K562 (cell line): ENCODE results near the gene PNPLA4. TPM values are rescaled to one million over a fixed set of nuclear protein-coding genes. Genes with fewer than 3 reads are reported as not detected.

Source experiments
- ATAC-seq: fragments of 200-7000 bp; cut with Tn5 transposase; 3 replicates; pipeline ENCODE4 v1.9.1; 2020; ENCODE audit warnings: moderate library complexity
- Bru-seq: library from RNA; stranded (reverse); fragments of 400-500 nt; gene quantifications from one replicate; lab custom pipeline; 2021; lab: Mats Ljungman, UMichigan
- BruChase-seq, 2 experiments: library from RNA; stranded (reverse); fragments of 400-500 nt; gene quantifications; one replicate each; lab custom pipeline; 2021; lab: Mats Ljungman, UMichigan
- BruUV-seq: library from RNA; stranded (reverse); fragments of 400-500 nt; replicated peaks from 2 replicates; lab custom pipeline; 2021; lab: Mats Ljungman, UMichigan
- CTCF ChIA-PET: fragments of 300-600 bp; formaldehyde crosslinking; extraction: SDS; loops from one replicate; lab custom pipeline; 2021; ENCODE audit warnings: low intra/inter-chr PET ratio; lab: Yijun Ruan, JAX
- POLR2A ChIA-PET: fragments of 300-600, 350-650 bp; sonication (Branson Sonifier 250); formaldehyde crosslinking; extraction: SDS; loops from one replicate; lab custom pipeline; 2021; ENCODE audit warnings: antibody characterized with exemption, inconsistent platforms; lab: Yijun Ruan, JAX
- DNase-seq, 4 experiments: peaks; one replicate each; pipeline versions ENCODE4 v3.0.0 to v3.0.0-alpha.2; 2011 to 2018; ENCODE audit warnings: low spot score in 3 of 4, mixed read lengths in 3 of 4; ENCODE audit errors: extremely low read depth in 1 of 4
- FAIRE-seq: peaks from 2 replicates; lab custom pipeline; 2011; peaks lifted over from hg19 to GRCh38; lab: Jason Lieb, UNC
- H2AFZ ChIP-seq: 2 replicates; pipeline ENCODE4 v1.6.0; 2011; ENCODE audit warnings: low read depth, low read length, control low read depth, inconsistent platforms
- H3K27ac ChIP-seq: fragments of 200-600 bp; 3 replicates; pipeline ENCODE4 v1.8.0; 2011; ENCODE audit warnings: low read depth, mild to moderate bottlenecking, control low read depth, inconsistent platforms, low read length, moderate library complexity, mixed read lengths; ENCODE audit errors: extremely low read depth
- H3K27me3 ChIP-seq, 2 experiments: fragments of 300-600 bp in 1 of 2; 2 replicates in 1 of 2; 3 replicates in 1 of 2; pipeline versions ENCODE4 v1.6.0 to v1.8.0; 2011; ENCODE audit warnings: inconsistent platforms in 2 of 2, low read length in 2 of 2, mild to moderate bottlenecking in 1 of 2, mixed read lengths in 1 of 2, moderate library complexity in 1 of 2; ENCODE audit not compliant: control insufficient read depth in 2 of 2, insufficient read depth in 2 of 2
- H3K36me3 ChIP-seq: fragments of 300-600 bp; 3 replicates; pipeline ENCODE4 v1.8.0; 2011; ENCODE audit warnings: mild to moderate bottlenecking, low read length, inconsistent platforms; ENCODE audit not compliant: control insufficient read depth, insufficient read depth
- H3K4me1 ChIP-seq, 2 experiments: fragments of 200-600 bp in 1 of 2; replicated peaks in 1 of 2; 2 replicates in 1 of 2; 3 replicates in 1 of 2; pipeline versions ENCODE4 v1.5.1 to v1.8.0; 2011; ENCODE audit warnings: inconsistent platforms in 2 of 2, low read length in 2 of 2, mild to moderate bottlenecking in 1 of 2, mixed read lengths in 1 of 2, moderate library complexity in 1 of 2; ENCODE audit not compliant: control insufficient read depth in 2 of 2, insufficient read depth in 2 of 2
- H3K4me2 ChIP-seq: 2 replicates; pipeline ENCODE4 v1.6.1; 2011; ENCODE audit warnings: low read length, control low read depth, inconsistent platforms, mixed read lengths; ENCODE audit not compliant: insufficient read depth
- H3K4me3 ChIP-seq: fragments of 200-600 bp; sonication (generic), shearing (Covaris generic); 2 replicates; pipeline ENCODE4 v1.5.1; 2016; ENCODE audit warnings: control low read depth, inconsistent platforms
- H3K79me2 ChIP-seq: fragments of 200-600 bp; 3 replicates; pipeline ENCODE4 v1.8.0; 2011; ENCODE audit warnings: low read length, inconsistent platforms; ENCODE audit not compliant: control insufficient read depth, insufficient read depth
- H3K9ac ChIP-seq, 2 experiments: 2 replicates each; pipeline versions ENCODE4 v1.6.0 to v1.6.1; 2011; ENCODE audit warnings: low read depth in 2 of 2, low read length in 2 of 2, control low read depth in 1 of 2, inconsistent platforms in 1 of 2, mild to moderate bottlenecking in 1 of 2, mixed read lengths in 1 of 2; ENCODE audit not compliant: insufficient read depth in 1 of 2
- H3K9me1 ChIP-seq: one replicate; pipeline ENCODE4 v1.6.0; 2011; ENCODE audit warnings: inconsistent platforms, mild to moderate bottlenecking, low read length, moderate library complexity; ENCODE audit not compliant: control insufficient read depth, insufficient read depth
- H3K9me3 ChIP-seq: replicated peaks from 2 replicates; pipeline ENCODE4 v1.5.1; 2011; ENCODE audit warnings: low read depth, low read length, inconsistent platforms; ENCODE audit not compliant: control insufficient read depth, insufficient read depth
- H4K20me1 ChIP-seq: replicated peaks from 2 replicates; pipeline ENCODE4 v1.6.1; 2011; ENCODE audit warnings: low read length, inconsistent platforms, mixed read lengths; ENCODE audit not compliant: control insufficient read depth, insufficient read depth
- ILK ChIP-seq: fragments of 450-650 bp; IDR thresholded peaks from 2 replicates; pipeline ENCODE4 v1.6.1; 2016; ENCODE audit warnings: missing genetic modification characterization, low read depth, mild to moderate bottlenecking, missing compliant biosample characterization, moderate library complexity, borderline replicate concordance
- MTA1 ChIP-seq: fragments of 450-650 bp; IDR thresholded peaks from 2 replicates; pipeline ENCODE4 v1.6.1; 2017; ENCODE audit warnings: borderline replicate concordance
- WGBS: fragments of 100-300 bp; shearing (Covaris generic); methylation state at CpG from one replicate; pipeline ENCODE4 v1.1.6; 2016; ENCODE audit warnings: low coverage, mixed read lengths; ENCODE audit not compliant: insufficient coverage; ENCODE audit errors: missing lambda C conversion rate; 5-methylcytosine and 5-hydroxymethylcytosine counted together
- in situ Hi-C: fragments of 300-500 bp; cut with MboI; formaldehyde crosslinking; loops from 4 replicates; pipeline ENCODE4 v1.15.0; 2018; ENCODE audit warnings: inconsistent platforms, mixed read lengths
- intact Hi-C: fragments of 100-400 bp; cut with micrococcal nuclease; formaldehyde crosslinking; loops from 2 replicates; pipeline ENCODE4 v1.14.2; 2022
- long read RNA-seq, 3 experiments: library from polyadenylated mRNA in 2 of 3; library from RNA in 1 of 3; unstranded in 2 of 3; stranded (forward) in 1 of 3; transcript quantifications; one replicate each; pipeline ENCODE4 v2.0.0, GENCODE V29; 2019 to 2022
- polyA minus RNA-seq, 3 experiments: library from RNA; depleted of rRNA, polyadenylated mRNA; stranded (reverse); fragments of >200 nt; gene quantifications; 2 replicates each; pipeline ENCODE4 v1.2.3, GENCODE V29; 2011
- polyA plus RNA-seq, 8 experiments: library from polyadenylated mRNA; depleted of rRNA in 4 of 8; stranded (reverse) in 5 of 8; unstranded in 3 of 8; fragments of >200 nt; fragmentation: Nextera tagmentation in 2 of 8; fragmentation: Illumina TruSeq in 1 of 8; extraction: Ambion mirVana in 2 of 8; extraction: Trizol in 1 of 8; gene quantifications; 2 replicates each; pipeline versions ENCODE4 v1.2.1 to v1.2.3, GENCODE V29; 2011 to 2014; ENCODE audit warnings: inconsistent platforms in 1 of 8, missing spikeins in 1 of 8
- total RNA-seq, 7 experiments: library from RNA; depleted of rRNA in 6 of 7; stranded (reverse); fragments of >200 nt in 6 of 7; fragmentation: Illumina TruSeq in 2 of 7; extraction: Trizol in 2 of 7; gene quantifications; 2 replicates each; pipeline versions ENCODE4 v1.2.1 to v1.2.3, GENCODE V29; 2011 to 2021; ENCODE audit warnings: low replicate concordance in 1 of 7
- TF ChIP-seq, protein P1 (sequence below), 2 experiments: fragments of 200-800 bp in 1 of 2; sonication (Bioruptor generic) in 1 of 2; sonication (generic) in 1 of 2; formaldehyde crosslinking in 1 of 2; IDR thresholded peaks in 1 of 2; conservative IDR thresholded peaks in 1 of 2; 2 replicates each; pipeline versions ENCODE4 v1.5.0 to v1.6.1; 2016 to 2020; ENCODE audit warnings: missing compliant biosample characterization in 1 of 2, missing genetic modification characterization in 1 of 2, missing genetic modification reagents in 1 of 2
- TF ChIP-seq, protein P2 (sequence below), 2 experiments: fragments of 450-650 bp in 1 of 2; sonication (generic) in 1 of 2; formaldehyde crosslinking in 1 of 2; IDR thresholded peaks in 1 of 2; conservative IDR thresholded peaks in 1 of 2; 2 replicates each; pipeline versions ENCODE4 v1.6.1 to v1.8.1; 2016 to 2023; ENCODE audit warnings: mild to moderate bottlenecking in 2 of 2, moderate library complexity in 2 of 2, inconsistent platforms in 1 of 2, missing genetic modification reagents in 1 of 2
- TF ChIP-seq, protein P3 (sequence below): IDR thresholded peaks from 3 replicates; pipeline ENCODE4 v1.6.1; 2011; ENCODE audit warnings: borderline replicate concordance, mild to moderate bottlenecking; ENCODE audit not compliant: insufficient read length, insufficient read depth

PNPLA4 gene, protein sequence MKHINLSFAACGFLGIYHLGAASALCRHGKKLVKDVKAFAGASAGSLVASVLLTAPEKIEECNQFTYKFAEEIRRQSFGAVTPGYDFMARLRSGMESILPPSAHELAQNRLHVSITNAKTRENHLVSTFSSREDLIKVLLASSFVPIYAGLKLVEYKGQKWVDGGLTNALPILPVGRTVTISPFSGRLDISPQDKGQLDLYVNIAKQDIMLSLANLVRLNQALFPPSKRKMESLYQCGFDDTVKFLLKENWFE
- total RNA-seq (2011; cell fraction: chromatin; rRNA removed; ENCODE audit: low replicate concordance): 4.6 and 8.8 TPM in 2 replicates
- total RNA-seq (2011; cell fraction: nucleolus; rRNA removed): 4.2 and 7.2 TPM in 2 replicates
- total RNA-seq (2011; cell fraction: nucleoplasm; rRNA removed): 7.3 and 10.0 TPM in 2 replicates
- total RNA-seq (2014; rRNA removed): 34.4 and 35.2 TPM in 2 replicates
- 19.1 and 20.7 TPM in 2 replicates for total RNA-seq (2014; rRNA removed; fragmentation: Illumina TruSeq; extraction: Trizol)
- total RNA-seq (2015; rRNA removed; fragmentation: Illumina TruSeq; extraction: Trizol): 22.4 and 22.6 TPM in 2 replicates
- 24.6 and 24.9 TPM in 2 replicates for total RNA-seq (2021)
- 17.3 and 27.1 TPM in 2 replicates for polyA plus RNA-seq (2011; rRNA removed)
- 28.2 and 28.6 TPM in 2 replicates for polyA plus RNA-seq (2011; cell fraction: cytosol; rRNA removed)
- polyA plus RNA-seq (2011; cell fraction: nucleus; rRNA removed): 10.3 and 11.9 TPM in 2 replicates
- 31.1 and 32.5 TPM in 2 replicates for polyA plus RNA-seq (2012)
- polyA plus RNA-seq (2014; fragmentation: Illumina TruSeq; extraction: Trizol): 32.8 and 46.9 TPM in 2 replicates
- 10 to 100 TPM; 53.0 to 61.1 TPM for polyA plus RNA-seq (2014; fragmentation: Nextera tagmentation; extraction: Ambion mirVana)
- polyA plus RNA-seq (2014; rRNA removed): 32.7 and 32.9 TPM in 2 replicates
- polyA minus RNA-seq (2011; rRNA and poly(A)+ RNA removed): 18.9 and 29.8 TPM in 2 replicates
- polyA minus RNA-seq (2011; cell fraction: cytosol; rRNA and poly(A)+ RNA removed): 7.4 and 16.0 TPM in 2 replicates
- polyA minus RNA-seq (2011; cell fraction: nucleus; rRNA and poly(A)+ RNA removed): 2.4 and 3.9 TPM in 2 replicates
- percentile 59 among the genes with signal in this experiment for Bru-seq, nascent RNA
- percentile 56 among the genes with signal in this experiment for BruChase-seq, experiment 1, labeled RNA remaining after a 2-hour chase
- BruChase-seq, experiment 2, labeled RNA remaining after a 6-hour chase: percentile 55 among the genes with signal in this experiment
- long read RNA-seq, experiment 1, transcript PNPLA4-201 (7 exons, 3,372 nt): major isoform, 17 of 54 reads
- long read RNA-seq, experiment 1, partial matches to known transcripts: 26 of 54 reads
- long read RNA-seq, experiment 1, other reads (novel, unspliced or antisense): 8 of 54 reads
- long read RNA-seq, experiment 2, transcript PNPLA4-201 (7 exons, 3,372 nt): major isoform, 15 of 37 reads
- long read RNA-seq, experiment 2, partial matches to known transcripts: 6 of 37 reads
- long read RNA-seq, experiment 2, other reads (novel, unspliced or antisense): 15 of 37 reads
- long read RNA-seq, experiment 3, transcript PNPLA4-201 (7 exons, 3,372 nt): major isoform, 14 of 28 reads
- long read RNA-seq, experiment 3, partial matches to known transcripts: 1 of 28 reads
- long read RNA-seq, experiment 3, other reads (novel, unspliced or antisense): 10 of 28 reads

DNA sequence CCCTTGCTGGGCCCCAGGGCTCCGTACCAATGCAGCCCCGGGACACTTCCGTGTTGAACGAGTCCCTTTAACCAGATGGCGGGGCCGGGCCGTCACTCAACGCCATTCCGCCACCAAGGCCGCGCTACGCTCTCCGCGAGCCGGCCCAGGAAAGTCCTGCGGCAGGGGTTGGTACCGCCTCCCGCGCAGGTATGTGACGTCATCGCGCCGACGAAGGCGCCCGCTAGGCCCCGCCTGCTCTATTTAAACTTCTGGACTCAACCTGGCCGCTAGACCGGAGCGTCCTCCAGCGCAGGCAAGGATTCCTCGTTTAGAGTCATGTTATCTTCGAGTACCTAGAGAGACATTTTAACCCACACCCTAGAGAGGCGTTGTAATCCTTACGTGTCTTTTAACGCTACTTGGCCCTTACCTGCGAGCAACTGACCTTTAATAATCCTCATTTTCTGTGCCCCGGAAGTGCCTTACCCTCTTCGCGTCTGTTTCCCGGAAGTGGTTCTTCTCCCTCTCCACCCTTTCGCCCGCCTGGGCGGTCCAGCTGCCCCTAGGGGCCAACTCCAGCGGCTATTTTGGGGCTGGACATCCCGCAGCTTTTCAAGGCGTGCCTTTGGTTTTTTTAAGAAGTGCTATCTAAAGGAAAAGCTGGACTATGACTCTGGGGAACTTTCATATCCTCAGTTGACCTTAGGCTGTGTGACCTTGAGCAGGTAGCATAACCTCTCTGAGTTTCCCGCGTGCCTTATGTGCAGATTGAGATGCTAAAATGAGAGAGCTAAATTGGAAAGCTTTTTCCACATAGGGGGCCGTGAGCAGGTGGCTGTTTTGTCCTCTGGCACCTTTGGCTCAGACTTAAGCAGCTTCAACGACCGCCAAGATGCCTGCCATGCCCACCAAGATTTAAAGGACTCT is at the start of gene PNPLA4:
Gene PNPLA4 (minus strand): TSS at position 155 of the 909 bp plus-strand sequence. CDS start 1,294 bp downstream, outside the sequence.
- ChIA-PET POLR2A (interaction anchor here (0.7 kb wide), 1 partner anchor 1064 kb away, joined by 5 read pairs; no protein-coding TSS in a partner anchor), CTCF (no interaction called here)
- BruUV-seq: TSS peak; percentile 78
- peak within 1 kb of the TSS; percentile 90 to 95 for H3K9ac ChIP-seq
- no peaks in the 10 kb centered on the region for H3K9me1 ChIP-seq
- H3K27me3 ChIP-seq: no peaks in the 10 kb centered on the region
- no peaks in the 10 kb centered on the region for H3K9me3 ChIP-seq
- H3K27ac ChIP-seq: peak within 1 kb of the TSS; percentile 99
- H3K79me2 ChIP-seq: peaks cover 10% of the 10 kb centered on the region
- intact Hi-C loops: loop anchor here (10.0 kb wide), 1 partner anchor 783 kb away; the partner anchor contains the start of genes PUDP and STS
- H4K20me1 ChIP-seq: no peaks in the 10 kb centered on the region
- WGBS: 9% methylated on average over 25 of the region's 52 CpGs
- peak within 1 kb of the TSS; percentile 98 for H2AFZ ChIP-seq
- in situ Hi-C loops: no loop called here
- peak within 1 kb of the TSS; percentile 94 for H3K4me2 ChIP-seq
- FAIRE-seq (peak; percentile 88), DNase-seq (peak; percentile 83 to 89 (median 84)), ATAC-seq (peak; percentile 96)
- peaks cover 22% of the 10 kb centered on the region; the same call in 1 of the 3 replicates for H3K36me3 ChIP-seq
- peak within 1 kb of the TSS; percentile 63 for H3K4me3 ChIP-seq
- H3K4me1 ChIP-seq: peaks cover 3 to 5% of the 10 kb centered on the region in 2 experiments; a peak in 4 of 5 replicates
- TF ChIP-seq ILK (tag): no peak
- TF ChIP-seq, protein P1, sequence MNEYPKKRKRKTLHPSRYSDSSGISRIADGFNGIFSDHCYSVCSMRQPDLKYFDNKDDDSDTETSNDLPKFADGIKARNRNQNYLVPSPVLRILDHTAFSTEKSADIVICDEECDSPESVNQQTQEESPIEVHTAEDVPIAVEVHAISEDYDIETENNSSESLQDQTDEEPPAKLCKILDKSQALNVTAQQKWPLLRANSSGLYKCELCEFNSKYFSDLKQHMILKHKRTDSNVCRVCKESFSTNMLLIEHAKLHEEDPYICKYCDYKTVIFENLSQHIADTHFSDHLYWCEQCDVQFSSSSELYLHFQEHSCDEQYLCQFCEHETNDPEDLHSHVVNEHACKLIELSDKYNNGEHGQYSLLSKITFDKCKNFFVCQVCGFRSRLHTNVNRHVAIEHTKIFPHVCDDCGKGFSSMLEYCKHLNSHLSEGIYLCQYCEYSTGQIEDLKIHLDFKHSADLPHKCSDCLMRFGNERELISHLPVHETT (CRISPR knock-in tag; conservative IDR thresholded peaks at IDR 0.05 in 1 of 2, IDR thresholded peaks at IDR 0.05 in 1 of 2): peak in 1 of 2 experiments; percentile 68; a peak in 1 of 4 replicates
- peak; percentile 96 for TF ChIP-seq MTA1
- TF ChIP-seq, protein P2, sequence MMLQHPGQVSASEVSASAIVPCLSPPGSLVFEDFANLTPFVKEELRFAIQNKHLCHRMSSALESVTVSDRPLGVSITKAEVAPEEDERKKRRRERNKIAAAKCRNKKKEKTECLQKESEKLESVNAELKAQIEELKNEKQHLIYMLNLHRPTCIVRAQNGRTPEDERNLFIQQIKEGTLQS (IDR thresholded peaks at IDR 0.05): peak; percentile 98
- TF ChIP-seq, protein P2 (CRISPR knock-in tag; conservative IDR thresholded peaks at IDR 0.05): no peak
- TF ChIP-seq, protein P3, sequence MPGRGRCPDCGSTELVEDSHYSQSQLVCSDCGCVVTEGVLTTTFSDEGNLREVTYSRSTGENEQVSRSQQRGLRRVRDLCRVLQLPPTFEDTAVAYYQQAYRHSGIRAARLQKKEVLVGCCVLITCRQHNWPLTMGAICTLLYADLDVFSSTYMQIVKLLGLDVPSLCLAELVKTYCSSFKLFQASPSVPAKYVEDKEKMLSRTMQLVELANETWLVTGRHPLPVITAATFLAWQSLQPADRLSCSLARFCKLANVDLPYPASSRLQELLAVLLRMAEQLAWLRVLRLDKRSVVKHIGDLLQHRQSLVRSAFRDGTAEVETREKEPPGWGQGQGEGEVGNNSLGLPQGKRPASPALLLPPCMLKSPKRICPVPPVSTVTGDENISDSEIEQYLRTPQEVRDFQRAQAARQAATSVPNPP: no peak
